PFSK-1 (cell line): ENCODE data around the gene SGMS2.

Experiments
- FOXP2 ChIP-seq: optimal IDR thresholded peaks from 2 replicates; pipeline ENCODE3; 2011; ENCODE audit warnings: borderline replicate concordance, control low read depth, inconsistent platforms; ENCODE audit not compliant: insufficient read depth; ENCODE audit errors: extremely low read length, extremely low read depth
- POLR2AphosphoS5 ChIP-seq: IDR thresholded peaks from 2 replicates; pipeline ENCODE4 v1.6.1; 2012; ENCODE audit warnings: low read depth, mild to moderate bottlenecking, control low read depth, low read length, moderate library complexity
- SIN3A ChIP-seq: IDR thresholded peaks from 2 replicates; pipeline ENCODE4 v1.6.1; 2012; ENCODE audit warnings: mild to moderate bottlenecking, low read length, moderate library complexity, borderline replicate concordance; ENCODE audit not compliant: insufficient read depth
- TAF1 ChIP-seq: IDR thresholded peaks from 2 replicates; pipeline ENCODE4 v1.6.1; 2012; ENCODE audit warnings: low read length, control low read depth, borderline replicate concordance; ENCODE audit not compliant: insufficient read depth
- TF ChIP-seq, protein P1 (sequence below), 2 experiments: IDR thresholded peaks; 2 replicates each; pipeline versions ENCODE4 v1.6.1 to v1.8.0; 2011 to 2012; ENCODE audit warnings: low read depth in 2 of 2, low read length in 2 of 2, control low read depth in 1 of 2, inconsistent platforms in 1 of 2, mild to moderate bottlenecking in 1 of 2, moderate library complexity in 1 of 2; ENCODE audit not compliant: insufficient read depth in 1 of 2

The SGMS2 gene

DNA sequence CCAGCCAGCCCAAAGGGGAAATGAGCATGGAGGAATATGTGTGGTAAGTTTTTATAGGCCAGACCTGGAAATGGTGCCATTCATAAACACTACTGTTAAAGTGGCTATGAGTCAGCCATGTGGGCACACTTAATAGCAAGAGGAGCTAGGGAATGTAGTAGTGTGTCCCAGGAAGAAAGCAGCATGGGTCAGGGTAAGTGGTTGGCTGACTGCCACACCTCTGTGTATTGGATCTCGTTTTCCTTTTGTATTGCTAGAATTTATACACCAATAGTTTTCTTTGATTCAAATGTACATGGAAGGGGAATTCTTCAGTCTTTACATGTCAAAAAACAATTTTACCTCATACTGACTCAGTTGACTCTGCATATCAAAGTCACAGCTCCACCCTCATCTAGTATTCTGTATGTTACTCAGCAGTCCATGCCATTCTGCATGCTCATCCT, 22.9 kb upstream of the SGMS2 start:
- TF ChIP-seq, protein P1, sequence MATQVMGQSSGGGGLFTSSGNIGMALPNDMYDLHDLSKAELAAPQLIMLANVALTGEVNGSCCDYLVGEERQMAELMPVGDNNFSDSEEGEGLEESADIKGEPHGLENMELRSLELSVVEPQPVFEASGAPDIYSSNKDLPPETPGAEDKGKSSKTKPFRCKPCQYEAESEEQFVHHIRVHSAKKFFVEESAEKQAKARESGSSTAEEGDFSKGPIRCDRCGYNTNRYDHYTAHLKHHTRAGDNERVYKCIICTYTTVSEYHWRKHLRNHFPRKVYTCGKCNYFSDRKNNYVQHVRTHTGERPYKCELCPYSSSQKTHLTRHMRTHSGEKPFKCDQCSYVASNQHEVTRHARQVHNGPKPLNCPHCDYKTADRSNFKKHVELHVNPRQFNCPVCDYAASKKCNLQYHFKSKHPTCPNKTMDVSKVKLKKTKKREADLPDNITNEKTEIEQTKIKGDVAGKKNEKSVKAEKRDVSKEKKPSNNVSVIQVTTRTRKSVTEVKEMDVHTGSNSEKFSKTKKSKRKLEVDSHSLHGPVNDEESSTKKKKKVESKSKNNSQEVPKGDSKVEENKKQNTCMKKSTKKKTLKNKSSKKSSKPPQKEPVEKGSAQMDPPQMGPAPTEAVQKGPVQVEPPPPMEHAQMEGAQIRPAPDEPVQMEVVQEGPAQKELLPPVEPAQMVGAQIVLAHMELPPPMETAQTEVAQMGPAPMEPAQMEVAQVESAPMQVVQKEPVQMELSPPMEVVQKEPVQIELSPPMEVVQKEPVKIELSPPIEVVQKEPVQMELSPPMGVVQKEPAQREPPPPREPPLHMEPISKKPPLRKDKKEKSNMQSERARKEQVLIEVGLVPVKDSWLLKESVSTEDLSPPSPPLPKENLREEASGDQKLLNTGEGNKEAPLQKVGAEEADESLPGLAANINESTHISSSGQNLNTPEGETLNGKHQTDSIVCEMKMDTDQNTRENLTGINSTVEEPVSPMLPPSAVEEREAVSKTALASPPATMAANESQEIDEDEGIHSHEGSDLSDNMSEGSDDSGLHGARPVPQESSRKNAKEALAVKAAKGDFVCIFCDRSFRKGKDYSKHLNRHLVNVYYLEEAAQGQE (IDR thresholded peaks at IDR 0.05; ENCODE audit: insufficient read depth in 1 of 2, low read depth in 2 of 2, low read length in 2 of 2): no peak
- TF ChIP-seq SIN3A (no peak), POLR2AphosphoS5 (no peak), FOXP2 (no peak), TAF1 (no peak)

DNA sequence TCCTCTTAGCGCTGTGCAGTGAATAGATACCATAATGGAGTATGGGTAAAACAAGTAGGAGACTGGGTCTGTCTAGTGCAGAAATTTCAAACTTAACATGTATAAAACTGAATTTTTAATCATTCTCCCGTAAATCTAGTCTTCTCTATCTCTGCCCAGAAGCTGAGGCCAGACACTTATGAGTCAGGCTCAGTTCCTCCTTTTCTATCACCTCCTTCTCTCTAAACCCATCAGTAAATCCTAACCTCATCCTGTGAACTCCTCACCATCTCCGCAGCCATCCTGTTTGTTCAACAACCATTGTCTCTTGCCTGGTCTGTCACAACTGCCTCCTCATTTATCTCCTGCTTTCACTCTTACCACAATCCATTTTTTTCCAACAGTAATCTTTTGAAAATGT, 19.8 kb upstream of the SGMS2 start:
- no peak for TF ChIP-seq SIN3A
- no peak for TF ChIP-seq POLR2AphosphoS5
- TF ChIP-seq FOXP2: no peak
- TF ChIP-seq, protein P1 (IDR thresholded peaks at IDR 0.05; ENCODE audit: insufficient read depth in 1 of 2, low read depth in 2 of 2, low read length in 2 of 2): no peak
- TF ChIP-seq TAF1: no peak

DNA sequence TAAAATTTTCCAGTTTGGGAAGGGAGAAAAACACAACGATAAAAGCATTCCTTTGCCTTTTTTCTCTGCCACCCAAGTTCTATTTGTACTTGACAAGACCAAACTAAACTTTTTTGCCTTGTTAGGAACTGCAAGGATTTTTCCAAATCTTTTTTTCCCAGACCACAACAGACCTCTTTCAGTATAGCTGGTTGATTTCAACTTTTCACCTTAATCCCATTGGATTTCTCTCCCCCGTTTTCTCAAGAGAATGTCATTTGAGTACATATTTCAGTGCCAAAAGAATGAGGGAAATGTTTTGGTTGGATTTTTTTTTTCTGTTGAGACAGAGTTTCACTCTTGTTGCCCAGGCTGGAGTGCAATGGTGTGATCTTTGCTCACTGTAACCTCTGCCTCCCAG, 18.5 kb upstream of the SGMS2 start:
- no peak for TF ChIP-seq TAF1
- no peak for TF ChIP-seq FOXP2
- TF ChIP-seq, protein P1 (IDR thresholded peaks at IDR 0.05; ENCODE audit: insufficient read depth in 1 of 2, low read depth in 2 of 2, low read length in 2 of 2): no peak
- no peak for TF ChIP-seq POLR2AphosphoS5
- no peak for TF ChIP-seq SIN3A

DNA sequence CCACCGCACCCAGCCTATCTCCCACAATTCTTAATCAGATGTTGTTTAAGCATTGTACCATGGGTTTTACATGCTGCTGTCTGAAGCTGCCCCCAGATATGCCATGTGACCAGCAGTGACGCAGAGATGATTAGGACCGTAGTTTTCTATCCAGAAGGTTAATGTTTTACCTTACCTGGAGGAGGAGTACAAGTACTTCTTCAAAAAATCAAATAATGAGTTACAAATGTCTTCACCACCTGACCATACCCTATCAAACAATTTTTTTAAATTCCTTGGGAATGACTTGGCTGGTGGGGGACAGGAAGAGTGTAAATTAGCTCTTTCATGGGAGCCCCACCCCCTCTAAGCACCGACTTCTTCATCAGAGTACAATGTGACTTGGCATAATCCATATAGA, 16.2 kb upstream of the SGMS2 start:
- TF ChIP-seq FOXP2 (no peak), TAF1 (no peak), SIN3A (no peak), POLR2AphosphoS5 (no peak)
- TF ChIP-seq, protein P1 (IDR thresholded peaks at IDR 0.05; ENCODE audit: insufficient read depth in 1 of 2, low read depth in 2 of 2, low read length in 2 of 2): no peak

DNA sequence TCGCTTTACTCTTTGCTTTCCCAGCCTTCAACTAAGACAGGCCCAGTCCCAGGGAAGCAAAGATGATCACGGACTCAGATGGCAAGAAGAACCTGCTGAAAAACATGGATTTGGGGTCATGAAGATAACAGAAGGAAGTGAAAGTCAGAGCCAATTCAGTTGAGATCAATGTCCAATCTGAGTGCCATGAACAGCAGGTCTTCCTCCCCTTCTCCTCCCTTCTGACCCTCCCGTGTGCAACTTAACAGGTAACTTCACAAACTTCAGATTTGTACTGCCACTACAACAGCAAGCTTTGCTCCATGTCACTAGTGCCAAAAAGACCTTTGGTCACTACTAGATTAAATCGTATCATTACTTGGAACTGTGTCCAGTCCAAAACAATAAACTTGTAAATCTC, 15.5 kb upstream of the SGMS2 start:
- TF ChIP-seq FOXP2 (no peak), TAF1 (no peak), POLR2AphosphoS5 (no peak)
- TF ChIP-seq, protein P1 (IDR thresholded peaks at IDR 0.05; ENCODE audit: insufficient read depth in 1 of 2, low read depth in 2 of 2, low read length in 2 of 2): no peak
